H1 (cell line): ENCODE measurements around the gene METTL25B. TPM values are rescaled to one million over a fixed set of nuclear protein-coding genes. Genes with fewer than 3 reads are reported as not detected.

Source experiments
- CEBPB ChIP-seq: IDR thresholded peaks from 2 replicates; pipeline ENCODE4 v1.6.1; 2012; ENCODE audit warnings: low read depth, low read length
- CTBP2 ChIP-seq: IDR thresholded peaks from 2 replicates; pipeline ENCODE4 v1.7.0; 2011; ENCODE audit warnings: borderline replicate concordance, mild to moderate bottlenecking, moderate library complexity, mixed read lengths, low read length; ENCODE audit not compliant: insufficient read depth, insufficient read length
- KDM1A ChIP-seq: fragments of 200-600, 300-600 bp; sonication (generic); IDR thresholded peaks from 2 replicates; pipeline ENCODE4 v1.7.1; 2016; ENCODE audit warnings: mild to moderate bottlenecking, low read length, borderline replicate concordance
- POLR2AphosphoS5 ChIP-seq: IDR thresholded peaks from 2 replicates; pipeline ENCODE4 v1.6.1; 2011; ENCODE audit warnings: low read depth, low read length
- polyA plus RNA-seq, 7 experiments: library from polyadenylated mRNA; depleted of rRNA in 3 of 7; stranded (reverse) in 5 of 7; unstranded in 2 of 7; fragments of >200 nt in 5 of 7; fragments of 200-250 nt in 2 of 7; gene quantifications; 1 replicate in 5 of 7; 2 replicates in 1 of 7; 4 replicates in 1 of 7; pipeline versions ENCODE4 v1.2.1 to v1.2.3, GENCODE V29; 2011 to 2013; ENCODE audit warnings: missing spikeins in 2 of 7, mixed read lengths in 2 of 7
- total RNA-seq: library from RNA; stranded (reverse); fragmentation: NEBNext Ultra II Directional; extraction: Animal tissue kit (Norgen Biotek cat#: 25700); gene quantifications from 2 replicates; pipeline ENCODE4 v1.2.1, GENCODE V29; 2021
- TF ChIP-seq, protein P1 (sequence below): fragments of 300-600 bp; sonication (generic); IDR thresholded peaks from 2 replicates; pipeline ENCODE4 v1.7.1; 2012; ENCODE audit warnings: low read length, moderate library complexity, mild to moderate bottlenecking, inconsistent platforms; ENCODE audit not compliant: insufficient replicate concordance
- TF ChIP-seq, protein P2 (sequence below): IDR thresholded peaks from 2 replicates; pipeline ENCODE4 v1.6.1; 2012; ENCODE audit warnings: low read length, inconsistent platforms
- TF ChIP-seq, protein P3 (sequence below): IDR thresholded peaks from 2 replicates; pipeline ENCODE4 v1.6.1; 2011; ENCODE audit warnings: low read depth, mild to moderate bottlenecking, low read length; ENCODE audit not compliant: insufficient read depth

Gene METTL25B
- total and polyA plus RNA-seq, 2 of the 8 experiments (the other 6 are each of a cell fraction or from before 2014, with no cell fraction given), result 28.4 to 30.1 TPM

DNA sequence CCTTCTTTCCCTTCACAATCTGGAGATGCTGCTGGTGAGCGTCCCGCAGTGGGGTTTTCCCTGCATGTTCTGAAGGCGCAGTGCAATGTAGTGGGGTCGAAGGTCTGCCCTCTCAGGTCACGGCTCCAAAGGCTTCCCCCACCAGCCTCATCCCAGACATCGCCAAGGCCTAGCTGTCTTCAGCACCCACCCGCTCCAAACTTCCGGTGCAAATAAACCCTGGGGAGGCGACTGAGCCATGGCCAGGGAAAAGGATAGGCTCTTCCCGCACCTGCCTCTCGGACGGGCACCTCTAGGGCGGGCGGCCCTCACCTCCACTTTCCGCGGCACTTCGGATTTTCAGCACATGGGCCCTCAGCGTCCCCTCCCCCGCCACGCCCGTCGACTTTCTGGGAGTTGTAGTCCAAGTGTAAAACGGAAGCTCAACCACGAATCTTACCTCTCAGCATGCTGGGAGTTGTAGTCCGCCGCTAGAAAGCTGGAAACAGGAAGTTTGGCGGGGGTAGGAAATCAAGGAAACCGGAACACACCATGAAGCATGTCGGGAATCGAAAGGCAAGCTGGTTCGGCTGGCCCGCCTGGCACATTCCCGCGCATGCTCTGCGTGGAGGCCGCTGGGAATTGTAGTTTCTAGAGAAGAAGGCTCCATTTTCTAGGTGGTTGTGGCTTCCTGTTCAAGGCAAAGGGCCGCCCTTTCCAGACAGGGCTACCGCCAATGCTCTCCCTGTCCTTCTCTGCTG is 12.6 kb downstream of the METTL25B start, which contains the start of gene MRPL24 (continued):
- TF ChIP-seq, protein P1, sequence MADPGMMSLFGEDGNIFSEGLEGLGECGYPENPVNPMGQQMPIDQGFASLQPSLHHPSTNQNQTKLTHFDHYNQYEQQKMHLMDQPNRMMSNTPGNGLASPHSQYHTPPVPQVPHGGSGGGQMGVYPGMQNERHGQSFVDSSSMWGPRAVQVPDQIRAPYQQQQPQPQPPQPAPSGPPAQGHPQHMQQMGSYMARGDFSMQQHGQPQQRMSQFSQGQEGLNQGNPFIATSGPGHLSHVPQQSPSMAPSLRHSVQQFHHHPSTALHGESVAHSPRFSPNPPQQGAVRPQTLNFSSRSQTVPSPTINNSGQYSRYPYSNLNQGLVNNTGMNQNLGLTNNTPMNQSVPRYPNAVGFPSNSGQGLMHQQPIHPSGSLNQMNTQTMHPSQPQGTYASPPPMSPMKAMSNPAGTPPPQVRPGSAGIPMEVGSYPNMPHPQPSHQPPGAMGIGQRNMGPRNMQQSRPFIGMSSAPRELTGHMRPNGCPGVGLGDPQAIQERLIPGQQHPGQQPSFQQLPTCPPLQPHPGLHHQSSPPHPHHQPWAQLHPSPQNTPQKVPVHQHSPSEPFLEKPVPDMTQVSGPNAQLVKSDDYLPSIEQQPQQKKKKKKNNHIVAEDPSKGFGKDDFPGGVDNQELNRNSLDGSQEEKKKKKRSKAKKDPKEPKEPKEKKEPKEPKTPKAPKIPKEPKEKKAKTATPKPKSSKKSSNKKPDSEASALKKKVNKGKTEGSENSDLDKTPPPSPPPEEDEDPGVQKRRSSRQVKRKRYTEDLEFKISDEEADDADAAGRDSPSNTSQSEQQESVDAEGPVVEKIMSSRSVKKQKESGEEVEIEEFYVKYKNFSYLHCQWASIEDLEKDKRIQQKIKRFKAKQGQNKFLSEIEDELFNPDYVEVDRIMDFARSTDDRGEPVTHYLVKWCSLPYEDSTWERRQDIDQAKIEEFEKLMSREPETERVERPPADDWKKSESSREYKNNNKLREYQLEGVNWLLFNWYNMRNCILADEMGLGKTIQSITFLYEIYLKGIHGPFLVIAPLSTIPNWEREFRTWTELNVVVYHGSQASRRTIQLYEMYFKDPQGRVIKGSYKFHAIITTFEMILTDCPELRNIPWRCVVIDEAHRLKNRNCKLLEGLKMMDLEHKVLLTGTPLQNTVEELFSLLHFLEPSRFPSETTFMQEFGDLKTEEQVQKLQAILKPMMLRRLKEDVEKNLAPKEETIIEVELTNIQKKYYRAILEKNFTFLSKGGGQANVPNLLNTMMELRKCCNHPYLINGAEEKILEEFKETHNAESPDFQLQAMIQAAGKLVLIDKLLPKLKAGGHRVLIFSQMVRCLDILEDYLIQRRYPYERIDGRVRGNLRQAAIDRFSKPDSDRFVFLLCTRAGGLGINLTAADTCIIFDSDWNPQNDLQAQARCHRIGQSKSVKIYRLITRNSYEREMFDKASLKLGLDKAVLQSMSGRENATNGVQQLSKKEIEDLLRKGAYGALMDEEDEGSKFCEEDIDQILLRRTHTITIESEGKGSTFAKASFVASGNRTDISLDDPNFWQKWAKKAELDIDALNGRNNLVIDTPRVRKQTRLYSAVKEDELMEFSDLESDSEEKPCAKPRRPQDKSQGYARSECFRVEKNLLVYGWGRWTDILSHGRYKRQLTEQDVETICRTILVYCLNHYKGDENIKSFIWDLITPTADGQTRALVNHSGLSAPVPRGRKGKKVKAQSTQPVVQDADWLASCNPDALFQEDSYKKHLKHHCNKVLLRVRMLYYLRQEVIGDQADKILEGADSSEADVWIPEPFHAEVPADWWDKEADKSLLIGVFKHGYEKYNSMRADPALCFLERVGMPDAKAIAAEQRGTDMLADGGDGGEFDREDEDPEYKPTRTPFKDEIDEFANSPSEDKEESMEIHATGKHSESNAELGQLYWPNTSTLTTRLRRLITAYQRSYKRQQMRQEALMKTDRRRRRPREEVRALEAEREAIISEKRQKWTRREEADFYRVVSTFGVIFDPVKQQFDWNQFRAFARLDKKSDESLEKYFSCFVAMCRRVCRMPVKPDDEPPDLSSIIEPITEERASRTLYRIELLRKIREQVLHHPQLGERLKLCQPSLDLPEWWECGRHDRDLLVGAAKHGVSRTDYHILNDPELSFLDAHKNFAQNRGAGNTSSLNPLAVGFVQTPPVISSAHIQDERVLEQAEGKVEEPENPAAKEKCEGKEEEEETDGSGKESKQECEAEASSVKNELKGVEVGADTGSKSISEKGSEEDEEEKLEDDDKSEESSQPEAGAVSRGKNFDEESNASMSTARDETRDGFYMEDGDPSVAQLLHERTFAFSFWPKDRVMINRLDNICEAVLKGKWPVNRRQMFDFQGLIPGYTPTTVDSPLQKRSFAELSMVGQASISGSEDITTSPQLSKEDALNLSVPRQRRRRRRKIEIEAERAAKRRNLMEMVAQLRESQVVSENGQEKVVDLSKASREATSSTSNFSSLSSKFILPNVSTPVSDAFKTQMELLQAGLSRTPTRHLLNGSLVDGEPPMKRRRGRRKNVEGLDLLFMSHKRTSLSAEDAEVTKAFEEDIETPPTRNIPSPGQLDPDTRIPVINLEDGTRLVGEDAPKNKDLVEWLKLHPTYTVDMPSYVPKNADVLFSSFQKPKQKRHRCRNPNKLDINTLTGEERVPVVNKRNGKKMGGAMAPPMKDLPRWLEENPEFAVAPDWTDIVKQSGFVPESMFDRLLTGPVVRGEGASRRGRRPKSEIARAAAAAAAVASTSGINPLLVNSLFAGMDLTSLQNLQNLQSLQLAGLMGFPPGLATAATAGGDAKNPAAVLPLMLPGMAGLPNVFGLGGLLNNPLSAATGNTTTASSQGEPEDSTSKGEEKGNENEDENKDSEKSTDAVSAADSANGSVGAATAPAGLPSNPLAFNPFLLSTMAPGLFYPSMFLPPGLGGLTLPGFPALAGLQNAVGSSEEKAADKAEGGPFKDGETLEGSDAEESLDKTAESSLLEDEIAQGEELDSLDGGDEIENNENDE, result no peak
- TF ChIP-seq, protein P2, sequence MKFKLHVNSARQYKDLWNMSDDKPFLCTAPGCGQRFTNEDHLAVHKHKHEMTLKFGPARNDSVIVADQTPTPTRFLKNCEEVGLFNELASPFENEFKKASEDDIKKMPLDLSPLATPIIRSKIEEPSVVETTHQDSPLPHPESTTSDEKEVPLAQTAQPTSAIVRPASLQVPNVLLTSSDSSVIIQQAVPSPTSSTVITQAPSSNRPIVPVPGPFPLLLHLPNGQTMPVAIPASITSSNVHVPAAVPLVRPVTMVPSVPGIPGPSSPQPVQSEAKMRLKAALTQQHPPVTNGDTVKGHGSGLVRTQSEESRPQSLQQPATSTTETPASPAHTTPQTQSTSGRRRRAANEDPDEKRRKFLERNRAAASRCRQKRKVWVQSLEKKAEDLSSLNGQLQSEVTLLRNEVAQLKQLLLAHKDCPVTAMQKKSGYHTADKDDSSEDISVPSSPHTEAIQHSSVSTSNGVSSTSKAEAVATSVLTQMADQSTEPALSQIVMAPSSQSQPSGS, result no peak
- TF ChIP-seq CTBP2 (peak; percentile 23), KDM1A (no peak), CEBPB (no peak; the same call in 1 of the 2 replicates), POLR2AphosphoS5 (peak; percentile 66; the same call in 1 of the 2 replicates)
- TF ChIP-seq, protein P3, sequence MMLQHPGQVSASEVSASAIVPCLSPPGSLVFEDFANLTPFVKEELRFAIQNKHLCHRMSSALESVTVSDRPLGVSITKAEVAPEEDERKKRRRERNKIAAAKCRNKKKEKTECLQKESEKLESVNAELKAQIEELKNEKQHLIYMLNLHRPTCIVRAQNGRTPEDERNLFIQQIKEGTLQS, result 0 out of 2 replicates have a peak, but pooled peaks have one; percentile 2
- TF ChIP-seq, all 59 proteins: peak for 30
